Right forelimb (tissue), 1 donor: ENCODE data around the gene HSD17B11.
"Not testable (repeated sequence)": the region's sequence is repeated elsewhere in the genome, so short reads cannot be mapped to it uniquely, and the experiment has no call there.

Experiments used
- DNase-seq: peaks from one replicate; pipeline ENCODE4 v3.0.0-alpha.2; 2018

HSD17B11 gene, protein sequence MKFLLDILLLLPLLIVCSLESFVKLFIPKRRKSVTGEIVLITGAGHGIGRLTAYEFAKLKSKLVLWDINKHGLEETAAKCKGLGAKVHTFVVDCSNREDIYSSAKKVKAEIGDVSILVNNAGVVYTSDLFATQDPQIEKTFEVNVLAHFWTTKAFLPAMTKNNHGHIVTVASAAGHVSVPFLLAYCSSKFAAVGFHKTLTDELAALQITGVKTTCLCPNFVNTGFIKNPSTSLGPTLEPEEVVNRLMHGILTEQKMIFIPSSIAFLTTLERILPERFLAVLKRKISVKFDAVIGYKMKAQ

GRCh38 chr4:87390891-87391575, at the start of gene HSD17B11:
Gene HSD17B11 (minus strand): TSS chr4:87391188. CDS start chr4:87391070, 118 bp downstream.
- peak; percentile 88 for DNase-seq

GRCh38 chr4:87433342-87433741, 42.4 kb upstream of the HSD17B11 start:
- DNase-seq: no peak

DNA sequence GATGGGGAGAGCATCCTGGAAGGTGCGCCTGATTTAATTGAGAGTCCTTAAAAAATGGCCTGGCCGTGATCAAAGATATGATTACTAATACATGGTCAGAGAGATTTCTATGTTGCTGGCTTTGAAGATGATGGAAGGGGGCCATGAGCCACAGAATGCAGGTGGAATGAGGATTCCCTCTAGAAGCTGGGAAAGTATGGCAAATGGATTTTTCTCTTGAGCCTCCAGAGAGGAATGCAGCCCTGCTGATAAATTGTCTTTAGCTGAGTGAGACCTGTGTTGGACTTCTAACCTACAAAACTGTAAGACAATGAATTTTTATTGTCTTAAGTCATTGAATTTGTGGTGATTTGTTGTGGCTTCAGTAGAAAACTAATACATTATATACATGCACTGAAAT, 39.0 kb upstream of the HSD17B11 start:
- no peak for DNase-seq

GRCh38 chr4:87428979-87429378, 38.0 kb upstream of the HSD17B11 start:
- no peak for DNase-seq

- DNase-seq: no peak
Measured at GRCh38 chr4:87427518-87427868, 36.5 kb upstream of the HSD17B11 start.

GRCh38 chr4:87426865-87427517, 36.0 kb upstream of the HSD17B11 start:
- DNase-seq: no peak

DNA sequence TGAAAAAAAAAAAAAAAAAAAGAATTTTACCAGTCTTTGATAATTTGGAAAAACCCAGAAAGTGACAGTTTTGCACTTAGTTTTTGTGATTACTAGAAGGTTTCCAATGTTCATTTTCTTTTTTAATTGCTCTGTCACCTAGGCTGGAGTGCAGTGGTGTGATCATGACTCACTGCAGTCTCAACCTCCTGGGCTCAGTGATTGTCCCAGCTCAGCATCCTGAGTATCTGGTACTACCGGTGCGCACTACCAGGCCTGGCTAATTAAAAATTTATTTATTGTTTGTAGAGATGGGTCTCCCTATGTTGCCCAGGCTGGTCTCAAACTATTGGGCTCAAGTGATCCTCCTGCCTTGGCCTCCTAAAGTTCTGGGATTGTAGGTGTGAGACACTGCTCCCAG, 34.7 kb upstream of the HSD17B11 start:
- DNase-seq: no peak

DNA sequence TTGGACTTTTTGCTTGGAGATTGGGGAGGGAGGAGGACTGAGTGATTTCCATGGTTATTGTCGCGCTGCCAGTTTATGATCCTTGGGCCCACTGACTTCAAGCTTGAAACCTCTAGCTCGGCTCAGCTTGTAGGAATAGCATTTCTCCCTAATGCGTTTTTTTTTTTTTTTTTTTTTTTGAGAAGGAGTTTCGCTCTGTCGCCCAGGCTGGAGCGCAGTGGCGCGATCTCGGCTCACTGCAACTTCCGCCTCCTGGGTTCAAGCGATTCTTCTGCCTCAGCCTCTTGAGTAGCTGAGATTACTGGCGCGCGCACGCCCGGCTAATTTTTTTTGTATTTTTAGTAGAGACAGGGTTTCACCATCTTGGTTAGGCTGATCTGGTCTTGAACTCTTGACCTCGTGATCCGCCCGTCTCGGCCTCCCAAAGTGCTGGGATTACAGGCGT, 33.1 kb upstream of the HSD17B11 start:
- not testable (repeated sequence) for DNase-seq

GRCh38 chr4:87423317-87424098, 32.5 kb upstream of the HSD17B11 start:
- DNase-seq: peak; percentile 41

DNA sequence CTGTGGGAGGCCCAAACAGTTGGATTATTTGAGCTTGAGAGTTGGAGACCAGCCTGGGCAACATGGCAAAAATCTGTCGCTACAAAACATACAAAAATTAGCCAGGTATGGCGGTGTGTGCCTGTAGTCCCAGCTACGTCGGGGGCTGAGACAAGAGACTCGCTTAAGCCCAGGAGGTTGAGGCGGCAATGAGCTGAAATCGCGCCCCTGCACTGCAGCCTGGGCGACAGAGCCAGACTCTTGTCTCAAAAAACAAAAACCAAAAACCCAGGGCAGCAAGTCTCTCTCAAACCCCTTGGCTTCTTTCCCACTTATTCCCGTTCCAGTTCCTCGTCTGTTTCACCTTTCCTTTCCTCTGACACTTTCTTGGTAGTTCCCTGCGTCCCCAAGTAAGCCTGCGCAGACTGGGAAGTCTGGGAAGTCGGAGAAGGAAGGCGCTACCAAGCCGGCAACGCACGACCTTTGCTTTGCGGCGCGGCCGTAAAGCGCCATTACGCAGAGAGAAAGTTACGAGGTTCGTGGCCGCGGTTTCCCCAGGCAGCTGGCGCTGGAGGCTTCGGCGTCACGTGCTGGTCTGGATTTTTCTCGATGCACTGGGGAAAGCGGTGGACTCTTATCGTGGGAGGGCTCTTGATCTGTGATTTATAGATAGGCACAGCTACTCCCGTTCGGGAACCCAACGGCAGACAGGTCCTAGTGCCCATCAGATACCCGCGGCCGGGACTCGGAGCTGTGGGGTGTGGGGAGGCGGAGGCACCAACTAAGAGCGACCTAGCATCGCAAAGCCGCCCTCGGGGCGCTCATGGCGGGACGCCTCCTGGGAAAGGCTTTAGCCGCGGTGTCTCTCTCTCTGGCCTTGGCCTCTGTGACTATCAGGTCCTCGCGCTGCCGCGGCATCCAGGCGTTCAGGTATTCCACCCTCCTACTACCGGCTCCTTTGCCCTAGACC, 31.4 kb upstream of the HSD17B11 start, which contains the start of gene NUDT9:
NUDT9 (plus strand) TSS at position 470 of the 949 bp plus-strand sequence; CDS start at position 803, 333 bp downstream.
- peak; percentile 95 for DNase-seq

DNA sequence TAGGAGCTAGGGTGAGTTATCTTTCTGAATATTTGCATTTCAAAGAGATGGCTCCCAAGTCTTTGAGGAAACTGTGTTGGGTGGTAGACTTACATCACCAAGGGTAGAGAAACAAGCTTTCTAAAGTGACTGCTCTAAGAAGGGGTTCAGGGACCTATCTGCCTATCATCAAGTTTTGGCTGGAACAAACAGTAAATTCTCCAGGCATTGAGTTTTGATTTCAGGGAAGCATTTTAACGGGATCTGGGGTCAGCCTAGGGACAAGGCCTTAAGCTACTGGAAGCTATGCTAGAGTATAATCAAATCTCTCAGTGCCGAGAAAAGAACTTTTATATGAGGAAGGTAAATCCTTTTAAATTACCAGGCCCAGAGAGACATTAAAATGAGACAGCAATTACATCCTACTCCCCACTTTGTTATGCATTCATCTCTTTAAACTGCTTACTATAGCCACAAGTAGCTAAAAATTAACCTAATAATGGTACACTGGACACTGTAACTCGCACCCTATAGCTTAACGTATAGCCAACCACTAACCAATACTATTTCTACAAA, 29.4 kb upstream of the HSD17B11 start:
- DNase-seq: no peak

DNA sequence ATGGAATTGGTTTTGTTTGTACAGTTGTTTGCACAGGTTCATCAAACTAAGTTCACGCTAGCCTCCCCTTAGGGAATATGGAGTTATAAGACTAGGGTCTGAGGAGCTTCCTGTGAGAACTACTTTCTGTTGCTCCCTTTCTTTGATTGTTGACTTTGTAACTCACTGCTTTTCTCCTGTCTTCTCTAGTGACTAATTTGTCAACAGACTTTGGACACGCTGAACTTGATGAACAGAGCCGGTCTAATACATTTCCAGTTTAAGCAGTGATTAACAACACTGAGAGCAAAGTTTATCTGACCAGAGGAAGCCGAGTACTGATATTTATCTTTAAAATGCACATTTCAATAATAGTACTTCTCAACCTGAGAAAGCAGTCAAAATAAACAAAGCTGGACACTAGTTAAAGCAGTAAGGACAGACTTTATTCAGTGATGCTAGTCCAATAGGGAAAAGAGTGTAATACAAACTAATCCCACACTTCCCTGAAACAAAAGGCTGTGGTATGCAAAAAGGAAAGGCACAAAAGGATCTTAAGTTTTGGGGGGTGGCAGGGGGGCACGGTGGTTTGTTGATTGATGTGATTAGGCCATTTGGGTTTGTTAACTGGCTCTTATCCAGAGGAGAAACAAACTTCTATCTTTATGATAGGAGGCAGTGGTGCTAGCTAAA, 28.7 kb upstream of the HSD17B11 start:
- DNase-seq: no peak

GRCh38 chr4:87418410-87418809, 27.4 kb upstream of the HSD17B11 start:
- not testable (repeated sequence) for DNase-seq

- no peak for DNase-seq
Measured at GRCh38 chr4:87416965-87417364, 26.0 kb upstream of the HSD17B11 start.

DNA sequence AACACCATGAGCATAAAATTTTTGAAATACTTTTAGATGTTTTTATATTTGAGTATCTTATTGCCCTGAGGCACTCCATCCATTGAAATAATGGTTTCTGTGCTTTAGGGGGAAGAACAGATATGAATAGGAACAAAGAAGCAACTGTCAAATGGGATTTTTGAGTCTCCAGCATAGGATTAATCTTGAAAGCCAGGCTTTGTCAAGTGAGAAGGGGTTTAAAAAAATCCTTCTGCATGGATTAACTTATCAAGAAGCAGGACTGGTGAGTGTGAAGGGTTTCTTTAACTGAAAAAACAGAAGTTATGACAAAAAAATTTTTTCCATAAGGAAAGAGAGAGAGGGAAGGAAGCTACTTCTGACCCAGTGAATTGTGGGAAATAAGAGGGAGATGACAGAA, 23.8 kb upstream of the HSD17B11 start:
- DNase-seq: no peak

- DNase-seq: no peak
Measured at GRCh38 chr4:87410679-87411078, 19.7 kb upstream of the HSD17B11 start.

DNA sequence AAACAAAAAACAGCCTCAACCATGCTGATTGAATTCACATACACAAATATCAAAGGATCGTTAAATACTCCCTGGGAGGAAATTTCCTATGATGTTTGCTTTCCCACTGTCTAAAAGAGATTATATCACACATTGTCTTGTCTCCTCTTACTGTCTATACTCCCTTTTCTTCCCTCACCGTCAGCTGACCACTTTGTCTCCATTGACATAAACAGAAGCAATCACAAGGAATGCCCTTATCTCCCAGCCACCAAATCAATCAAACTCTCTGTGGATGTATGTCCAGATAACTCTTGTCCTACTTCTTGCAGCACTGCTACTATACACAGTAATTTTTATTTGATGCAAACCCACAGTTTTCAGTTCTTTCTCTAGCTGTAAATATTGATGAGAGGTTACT, 19.2 kb upstream of the HSD17B11 start:
- DNase-seq: no peak

GRCh38 chr4:87409420-87409939, 18.5 kb upstream of the HSD17B11 start:
- no peak for DNase-seq

DNA sequence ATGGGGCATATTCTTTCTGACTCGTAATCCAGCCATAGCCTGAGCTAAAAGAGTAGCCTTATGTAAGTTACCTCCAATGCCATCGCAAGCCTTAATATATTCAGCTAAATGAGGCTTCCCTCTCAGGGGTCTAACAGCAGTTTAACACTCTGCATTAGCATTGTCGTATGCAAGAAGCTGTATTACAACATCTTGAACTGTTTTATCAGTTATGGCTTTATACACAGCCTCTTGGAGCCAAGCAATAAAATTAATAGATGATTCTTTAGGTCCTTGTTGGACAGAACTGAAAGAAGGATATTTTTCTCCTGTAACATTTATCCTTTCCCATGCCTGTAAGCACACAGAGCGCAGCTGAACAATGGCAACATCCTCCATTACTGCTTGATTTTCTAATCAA, 15.9 kb upstream of the HSD17B11 start:
- DNase-seq: not testable (repeated sequence)

- DNase-seq: no peak
Measured at GRCh38 chr4:87406462-87406861, 15.5 kb upstream of the HSD17B11 start.
